ENCODE results near the gene EFCC1.

EFCC1 gene

GRCh38 chr3:129034642-129035041, 33.5 kb downstream of the EFCC1 start:
- Histone ChIP-seq H3K14ac (ENCODE audit: low read length) (no peak overlapping the region), H3K9me3 (ENCODE audit: insufficient read depth, low read depth, low read length) (peaks cover 3% of the 10 kb centered on the region), H3K18ac (ENCODE audit: low read length) (no peak overlapping the region), H4K8ac (ENCODE audit: low read depth, low read length) (no peak overlapping the region), H3K4me3 (ENCODE audit: low read depth, low read length) (no peak overlapping the region), H3K23ac (ENCODE audit: low read length) (no peak overlapping the region), H2AK5ac (ENCODE audit: low read length) (no peak overlapping the region), H3K9ac (ENCODE audit: low read length) (no peak overlapping the region), H3K27ac (ENCODE audit: low read depth, low read length) (no peak overlapping the region), H4K91ac (ENCODE audit: low read depth, low read length) (no peak overlapping the region), H2AFZ (ENCODE audit: insufficient read depth, low read length, poor library complexity) (no peak overlapping the region), H3K4me2 (ENCODE audit: low read length) (no peak overlapping the region), H3K4ac (ENCODE audit: low read depth, low read length) (no peak overlapping the region), H3K36me3 (ENCODE audit: control insufficient read depth in 1 of 2, insufficient read depth in 2 of 2, low read length in 2 of 2) (no peaks in the 10 kb centered on the region), H3K79me2 (ENCODE audit: control insufficient read depth, insufficient read depth, low read length, poor library complexity) (no peaks in the 10 kb centered on the region), H2BK5ac (ENCODE audit: low read depth, low read length, poor library complexity) (no peak overlapping the region), H3K79me1 (ENCODE audit: low read length) (no peaks in the 10 kb centered on the region), H2BK12ac (ENCODE audit: low read length) (no peak overlapping the region), H3K27me3 (ENCODE audit: insufficient read depth, low read length) (no peaks in the 10 kb centered on the region), H2BK120ac (ENCODE audit: insufficient read depth, low read length, poor library complexity) (no peak overlapping the region), H4K12ac (ENCODE audit: low read depth, low read length) (no peak overlapping the region), H3K4me1 (ENCODE audit: control insufficient read depth in 1 of 2, insufficient read depth in 2 of 2, low read length in 2 of 2) (no peaks in the 10 kb centered on the region)
- no peak for DNase-seq
- WGBS (ENCODE audit: extremely low coverage, insufficient coverage, insufficient read length), result no CpG with 5 or more reads among the region's 6 CpGs

- Histone ChIP-seq H3K18ac (ENCODE audit: low read length) (no peak overlapping the region), H2BK5ac (ENCODE audit: low read depth, low read length, poor library complexity) (no peak overlapping the region), H3K27me3 (ENCODE audit: insufficient read depth, low read length) (no peaks in the 10 kb centered on the region), H3K9me3 (ENCODE audit: insufficient read depth, low read depth, low read length) (peaks cover 3% of the 10 kb centered on the region), H2BK12ac (ENCODE audit: low read length) (no peak overlapping the region), H3K14ac (ENCODE audit: low read length) (no peak overlapping the region), H3K79me2 (ENCODE audit: control insufficient read depth, insufficient read depth, low read length, poor library complexity) (no peaks in the 10 kb centered on the region), H3K23ac (ENCODE audit: low read length) (no peak overlapping the region), H3K4ac (ENCODE audit: low read depth, low read length) (no peak overlapping the region), H4K12ac (ENCODE audit: low read depth, low read length) (no peak overlapping the region), H4K91ac (ENCODE audit: low read depth, low read length) (no peak overlapping the region), H3K9ac (ENCODE audit: low read length) (no peak overlapping the region), H3K4me1 (ENCODE audit: control insufficient read depth in 1 of 2, insufficient read depth in 2 of 2, low read length in 2 of 2) (no peaks in the 10 kb centered on the region), H3K79me1 (ENCODE audit: low read length) (no peaks in the 10 kb centered on the region), H3K27ac (ENCODE audit: low read depth, low read length) (no peak overlapping the region), H4K8ac (ENCODE audit: low read depth, low read length) (no peak overlapping the region), H2BK120ac (ENCODE audit: insufficient read depth, low read length, poor library complexity) (no peak overlapping the region), H3K4me3 (ENCODE audit: low read depth, low read length) (peak overlapping the region; percentile 7), H3K4me2 (ENCODE audit: low read length) (no peak overlapping the region), H2AK5ac (ENCODE audit: low read length) (no peak overlapping the region), H3K36me3 (ENCODE audit: control insufficient read depth in 1 of 2, insufficient read depth in 2 of 2, low read length in 2 of 2) (no peaks in the 10 kb centered on the region), H2AFZ (ENCODE audit: insufficient read depth, low read length, poor library complexity) (no peak overlapping the region)
- no peak for DNase-seq
- WGBS (ENCODE audit: extremely low coverage, insufficient coverage, insufficient read length), result no CpG with 5 or more reads among the region's 11 CpGs
Measured at GRCh38 chr3:129035360-129036221, 34.5 kb downstream of the EFCC1 start.

- no peak overlapping the region for H3K23ac ChIP-seq (ENCODE audit: low read length)
Measured at GRCh38 chr3:129036222-129037092, 35.4 kb downstream of the EFCC1 start.

GRCh38 chr3:129037093-129037419, 36.0 kb downstream of the EFCC1 start:
- Histone ChIP-seq H3K4me1 (ENCODE audit: control insufficient read depth in 1 of 2, insufficient read depth in 2 of 2, low read length in 2 of 2) (no peaks in the 10 kb centered on the region), H3K9ac (ENCODE audit: low read length) (no peak overlapping the region), H3K4me2 (ENCODE audit: low read length) (no peak overlapping the region), H3K9me3 (ENCODE audit: insufficient read depth, low read depth, low read length) (peaks cover 3% of the 10 kb centered on the region), H2BK12ac (ENCODE audit: low read length) (no peak overlapping the region), H4K91ac (ENCODE audit: low read depth, low read length) (no peak overlapping the region), H3K4ac (ENCODE audit: low read depth, low read length) (no peak overlapping the region), H3K27ac (ENCODE audit: low read depth, low read length) (no peak overlapping the region), H2AK5ac (ENCODE audit: low read length) (no peak overlapping the region), H3K27me3 (ENCODE audit: insufficient read depth, low read length) (no peaks in the 10 kb centered on the region), H3K36me3 (ENCODE audit: control insufficient read depth in 1 of 2, insufficient read depth in 2 of 2, low read length in 2 of 2) (no peaks in the 10 kb centered on the region), H2BK5ac (ENCODE audit: low read depth, low read length, poor library complexity) (no peak overlapping the region), H4K8ac (ENCODE audit: low read depth, low read length) (no peak overlapping the region), H4K12ac (ENCODE audit: low read depth, low read length) (no peak overlapping the region), H3K18ac (ENCODE audit: low read length) (no peak overlapping the region), H3K14ac (ENCODE audit: low read length) (no peak overlapping the region), H3K79me2 (ENCODE audit: control insufficient read depth, insufficient read depth, low read length, poor library complexity) (no peaks in the 10 kb centered on the region), H3K4me3 (ENCODE audit: low read depth, low read length) (no peak overlapping the region), H3K23ac (ENCODE audit: low read length) (no peak overlapping the region), H3K79me1 (ENCODE audit: low read length) (no peaks in the 10 kb centered on the region), H2AFZ (ENCODE audit: insufficient read depth, low read length, poor library complexity) (no peak overlapping the region), H2BK120ac (ENCODE audit: insufficient read depth, low read length, poor library complexity) (no peak overlapping the region)
- DNase-seq, result no peak
- WGBS (ENCODE audit: extremely low coverage, insufficient coverage, insufficient read length), result no CpG with 5 or more reads among the region's 2 CpGs

More at GRCh38 chr3:129036222-129037092, 35.4 kb downstream of the EFCC1 start:
- no peak overlapping the region for H3K4ac ChIP-seq (ENCODE audit: low read depth, low read length)
- H3K36me3 ChIP-seq (ENCODE audit: control insufficient read depth in 1 of 2, insufficient read depth in 2 of 2, low read length in 2 of 2), result no peaks in the 10 kb centered on the region
- H2BK5ac ChIP-seq (ENCODE audit: low read depth, low read length, poor library complexity), result no peak overlapping the region
- no peak overlapping the region for H4K8ac ChIP-seq (ENCODE audit: low read depth, low read length)
- H3K14ac ChIP-seq (ENCODE audit: low read length), result no peak overlapping the region
- H3K9me3 ChIP-seq (ENCODE audit: insufficient read depth, low read depth, low read length), result peaks cover 3% of the 10 kb centered on the region
- no peak overlapping the region for H3K27ac ChIP-seq (ENCODE audit: low read depth, low read length)
- H3K79me1 ChIP-seq (ENCODE audit: low read length), result no peaks in the 10 kb centered on the region
- H4K12ac ChIP-seq (ENCODE audit: low read depth, low read length), result no peak overlapping the region
- H3K4me1 ChIP-seq (ENCODE audit: control insufficient read depth in 1 of 2, insufficient read depth in 2 of 2, low read length in 2 of 2), result no peaks in the 10 kb centered on the region
- no peak overlapping the region for H3K18ac ChIP-seq (ENCODE audit: low read length)
- H2BK120ac ChIP-seq (ENCODE audit: insufficient read depth, low read length, poor library complexity), result no peak overlapping the region
- no peak overlapping the region for H2AK5ac ChIP-seq (ENCODE audit: low read length)
- no peaks in the 10 kb centered on the region for H3K27me3 ChIP-seq (ENCODE audit: insufficient read depth, low read length)
- no CpG with 5 or more reads among the region's 10 CpGs for WGBS (ENCODE audit: extremely low coverage, insufficient coverage, insufficient read length)
- no peak overlapping the region for H3K4me2 ChIP-seq (ENCODE audit: low read length)
- no peak for DNase-seq
- no peak overlapping the region for H2BK12ac ChIP-seq (ENCODE audit: low read length)
- H3K9ac ChIP-seq (ENCODE audit: low read length), result no peak overlapping the region
- no peak overlapping the region for H4K91ac ChIP-seq (ENCODE audit: low read depth, low read length)
- H2AFZ ChIP-seq (ENCODE audit: insufficient read depth, low read length, poor library complexity), result no peak overlapping the region
- H3K4me3 ChIP-seq (ENCODE audit: low read depth, low read length), result no peak overlapping the region
- H3K79me2 ChIP-seq (ENCODE audit: control insufficient read depth, insufficient read depth, low read length, poor library complexity), result no peaks in the 10 kb centered on the region

All from trophoblast cell (in vitro differentiated cells and primary cell).